WTC11 (cell line): ENCODE results near the gene NTPCR.

Experiments used
- CTCF ChIP-seq: fragments of 200-600 bp; IDR thresholded peaks from 2 replicates; pipeline ENCODE4 v1.8.0; 2022; ENCODE audit warnings: antibody characterized with exemption
- NR2C2 ChIP-seq: sonication (generic); formaldehyde crosslinking; IDR thresholded peaks from 2 replicates; pipeline ENCODE4 v1.8.0; 2022; ENCODE audit warnings: mild to moderate bottlenecking, missing genetic modification reagents
- SP1 ChIP-seq: sonication (generic); formaldehyde crosslinking; conservative IDR thresholded peaks from 2 replicates; pipeline ENCODE4 v1.8.1; 2022; ENCODE audit warnings: missing genetic modification reagents
- ZNF423 ChIP-seq: fragments of 250-450 bp; sonication (Bioruptor Pico); IDR thresholded peaks from 2 replicates; pipeline ENCODE4 v2.1.2; 2022; ENCODE audit warnings: mild to moderate bottlenecking, moderate library complexity

GRCh38 chr1:232992227-232992626 lies 41.8 kb downstream of the NTPCR start:
- TF ChIP-seq CTCF, result no peak
- TF ChIP-seq NR2C2 (CRISPR knock-in tag), result no peak
- no peak for TF ChIP-seq ZNF423 (CRISPR knock-in tag)
- TF ChIP-seq SP1 (CRISPR knock-in tag), result no peak
